HG03520 (cell line): Measurements from ENCODE around the gene SHQ1.
A peak's percentile ranks its signal among the peaks of the same experiment; 100 is the strongest.
"Not testable (repeated sequence)": the region's sequence is repeated elsewhere in the genome, so short reads cannot be mapped to it uniquely, and the experiment has no call there.

Source experiments
- ATAC-seq: cut with Tn5 transposase; IDR thresholded peaks from one replicate; pipeline ENCODE4 v1.9.1; 2021; ENCODE audit warnings: mild to moderate bottlenecking, moderate library complexity; ENCODE audit not compliant: unreplicated experiment

The SHQ1 gene

DNA sequence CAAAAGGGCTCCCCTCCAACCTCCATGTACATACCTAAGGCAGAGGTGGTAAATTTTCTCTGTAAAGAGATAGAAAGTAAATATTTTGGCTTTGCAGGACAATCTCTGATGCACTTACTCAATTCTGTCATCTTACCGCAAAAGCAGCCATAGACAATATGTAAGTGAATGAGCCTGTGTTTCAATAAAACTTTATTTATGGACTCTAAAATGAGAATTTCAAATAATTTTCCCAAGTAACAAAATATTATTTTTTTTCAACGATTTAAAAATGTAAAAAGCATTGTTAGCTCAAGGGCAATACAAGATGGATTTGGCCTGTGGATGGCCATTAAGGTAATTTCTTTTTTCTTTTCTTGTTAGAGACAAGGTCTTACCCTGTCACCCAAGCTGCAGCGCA lies 44.7 kb downstream of the SHQ1 start:
- ATAC-seq, result no peak

DNA sequence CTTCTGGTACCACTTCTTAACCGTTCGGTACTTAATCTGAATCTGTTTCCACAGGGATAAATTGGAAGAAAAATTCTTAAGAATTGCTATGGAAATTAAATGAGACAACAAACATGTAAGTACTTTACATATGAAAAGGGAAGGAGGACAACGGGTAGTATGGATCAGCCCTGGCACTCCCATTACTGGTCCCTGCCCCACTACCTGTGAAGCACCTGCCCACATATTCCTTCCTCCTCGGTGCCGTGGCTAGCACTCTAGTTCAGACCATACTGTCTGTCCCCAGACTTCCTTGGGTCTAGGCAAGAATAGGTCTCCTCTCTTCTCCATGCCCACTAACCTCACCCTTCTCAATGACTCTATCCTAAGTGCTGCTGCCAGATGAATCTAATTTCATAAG lies 46.2 kb downstream of the SHQ1 start:
- no peak for ATAC-seq

DNA sequence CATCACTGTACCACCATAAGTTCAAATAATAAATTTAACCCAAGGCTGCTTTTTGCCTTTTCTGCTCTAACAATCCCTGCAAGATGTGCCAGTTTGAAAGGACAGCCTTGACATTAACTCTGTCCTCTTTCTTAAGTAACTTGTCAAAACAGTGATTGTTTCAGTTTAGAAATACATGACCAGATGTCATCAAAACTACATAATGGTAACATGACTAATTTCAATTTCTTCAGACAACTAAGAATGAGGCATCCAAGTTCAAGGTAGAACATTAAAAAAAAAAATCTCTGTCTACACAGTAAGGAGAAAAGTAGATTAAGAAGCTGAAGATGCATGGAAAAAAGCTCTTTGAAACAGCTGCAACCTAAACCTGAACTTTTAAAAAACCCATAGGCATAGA lies 47.4 kb downstream of the SHQ1 start:
- no peak for ATAC-seq

DNA sequence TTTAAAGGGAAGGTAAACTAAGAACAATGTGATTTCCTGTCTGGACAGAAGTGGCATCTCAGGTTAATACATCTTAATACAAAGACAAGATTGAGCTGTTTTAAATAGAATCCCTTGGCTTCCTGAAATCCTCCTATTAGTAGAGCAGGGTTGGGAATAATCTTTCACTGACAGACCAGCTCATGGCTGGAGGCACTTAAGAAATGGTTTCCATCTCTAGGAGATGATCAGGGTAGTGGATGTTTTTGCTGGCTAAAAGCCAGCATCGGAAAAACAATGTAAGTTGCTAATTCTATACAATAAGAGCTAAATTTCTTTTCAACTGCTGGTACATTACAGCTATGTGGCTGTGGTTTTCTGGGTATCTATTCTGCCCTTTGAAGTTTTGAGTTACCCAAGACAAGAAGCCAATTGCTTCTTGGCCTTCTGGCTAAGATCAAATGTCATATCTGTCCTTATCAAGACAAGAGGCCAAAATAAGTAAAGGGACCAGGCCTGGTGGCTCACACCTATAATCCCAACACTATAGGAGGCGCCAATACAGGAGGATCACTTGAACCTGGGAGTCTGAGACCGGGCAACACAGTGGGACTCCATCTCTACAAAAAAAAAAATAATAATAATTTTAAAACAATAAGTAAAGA lies 49.6 kb downstream of the SHQ1 start:
- ATAC-seq, result no peak

DNA sequence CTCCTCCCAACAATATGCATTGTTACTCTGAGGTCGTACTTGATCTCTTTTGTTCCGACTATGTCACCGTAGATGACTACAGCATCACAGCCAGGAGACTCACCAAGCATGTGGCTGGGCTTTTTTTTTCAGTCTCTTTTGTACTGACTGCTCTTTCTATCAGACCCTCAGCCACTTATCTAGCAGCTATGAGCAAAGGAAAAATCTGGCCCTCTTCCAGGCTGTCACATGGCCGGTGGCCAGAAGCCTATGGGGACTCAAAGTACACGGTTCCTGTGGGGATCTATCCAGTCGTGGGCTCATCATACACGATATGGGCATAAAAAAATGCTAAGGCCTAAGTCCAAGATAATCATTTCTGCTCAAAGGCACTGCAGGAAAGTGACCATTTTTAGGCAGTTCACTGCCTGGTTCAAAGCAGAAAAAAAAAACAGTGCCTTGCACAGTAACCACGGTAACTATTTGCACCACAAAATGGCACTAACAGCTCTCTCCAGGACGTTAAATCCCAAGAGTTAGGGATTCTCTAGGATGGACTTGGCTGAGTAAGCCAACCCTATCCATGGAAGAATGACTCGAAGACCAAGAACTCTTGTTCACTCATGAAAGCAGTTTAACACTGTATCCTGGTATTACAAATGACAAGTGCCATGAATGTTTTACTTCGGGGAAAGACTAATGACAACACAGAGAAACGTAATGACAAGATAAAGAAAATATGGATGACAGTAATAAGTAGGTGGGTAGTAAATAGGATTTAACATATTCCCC lies 50.3 kb downstream of the SHQ1 start:
- ATAC-seq, result no peak

DNA sequence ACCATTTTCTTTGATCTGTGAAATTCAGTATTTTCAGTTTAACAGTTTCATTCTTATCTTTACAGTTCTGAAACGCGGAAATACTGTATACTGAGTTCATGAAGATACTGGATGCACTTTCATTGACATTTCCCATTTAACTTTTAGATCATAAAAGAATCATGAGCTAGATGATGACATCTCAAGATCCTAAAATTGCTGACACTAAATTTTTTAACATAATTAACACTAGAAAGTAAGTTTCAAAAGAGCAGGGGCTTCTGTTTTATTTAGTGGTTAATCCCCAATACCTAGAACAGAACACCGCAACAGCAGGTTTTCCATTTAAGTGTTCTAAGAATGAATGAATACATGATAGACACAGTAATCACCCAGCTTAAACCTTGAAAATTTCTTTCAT lies 54.2 kb downstream of the SHQ1 start:
- no peak for ATAC-seq

DNA sequence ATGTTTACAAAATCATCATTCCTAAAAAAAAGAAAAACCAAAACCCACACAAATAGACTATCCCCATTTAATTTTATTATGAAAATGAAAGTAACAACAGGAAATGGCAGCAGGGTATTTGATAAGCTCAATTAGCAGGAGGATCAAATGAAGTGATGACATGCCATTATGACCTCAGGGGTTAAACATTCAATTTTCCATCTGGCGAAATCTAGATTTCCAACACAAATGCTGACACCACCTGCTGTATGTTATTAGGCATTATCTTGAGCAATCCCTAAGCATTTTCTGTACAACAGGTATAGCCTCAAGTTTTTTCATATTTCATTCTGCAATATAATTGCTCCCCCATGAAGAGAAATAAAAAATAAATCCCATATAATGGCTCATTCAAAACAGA lies 57.1 kb downstream of the SHQ1 start:
- ATAC-seq, result no peak

DNA sequence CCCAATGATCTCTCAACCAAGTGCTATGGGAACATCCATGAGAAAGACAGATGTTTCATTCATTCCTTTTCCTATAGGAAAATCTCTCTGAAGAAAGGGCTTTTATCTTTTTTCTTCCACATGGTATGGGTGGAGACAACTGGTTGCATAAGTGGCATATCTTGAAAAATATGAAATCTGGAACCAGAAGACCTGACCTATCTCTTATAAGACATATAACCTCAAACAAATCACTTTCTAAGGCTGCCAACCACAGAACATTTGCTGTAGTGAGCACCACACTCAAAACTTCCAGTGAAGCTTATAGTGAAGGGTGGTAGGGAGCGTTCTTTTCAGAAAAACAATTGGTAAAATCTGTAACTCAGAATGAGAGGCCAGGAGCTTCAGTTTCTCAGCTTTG lies 58.5 kb downstream of the SHQ1 start:
- no peak for ATAC-seq

DNA sequence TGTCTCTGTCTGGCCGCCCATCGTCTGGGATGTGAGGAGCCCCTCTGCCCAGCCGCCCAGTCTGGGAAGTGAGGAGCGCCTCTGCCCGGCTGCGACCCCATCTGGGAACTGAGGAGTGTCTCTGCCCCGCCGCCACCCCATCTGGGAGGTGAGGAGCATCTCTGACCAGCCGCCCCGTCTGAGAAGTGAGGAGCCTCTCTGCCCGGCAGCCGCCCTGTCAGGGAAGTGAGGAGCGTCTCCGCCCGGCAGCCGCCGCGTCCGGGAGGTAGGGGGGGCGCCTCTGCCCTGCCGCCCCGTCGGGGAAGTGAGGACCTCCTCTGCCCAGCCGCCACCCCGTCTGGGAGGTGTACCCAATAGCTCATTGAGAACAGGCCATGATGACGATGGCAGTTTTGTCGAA lies 60.0 kb downstream of the SHQ1 start:
- not testable (repeated sequence) for ATAC-seq

DNA sequence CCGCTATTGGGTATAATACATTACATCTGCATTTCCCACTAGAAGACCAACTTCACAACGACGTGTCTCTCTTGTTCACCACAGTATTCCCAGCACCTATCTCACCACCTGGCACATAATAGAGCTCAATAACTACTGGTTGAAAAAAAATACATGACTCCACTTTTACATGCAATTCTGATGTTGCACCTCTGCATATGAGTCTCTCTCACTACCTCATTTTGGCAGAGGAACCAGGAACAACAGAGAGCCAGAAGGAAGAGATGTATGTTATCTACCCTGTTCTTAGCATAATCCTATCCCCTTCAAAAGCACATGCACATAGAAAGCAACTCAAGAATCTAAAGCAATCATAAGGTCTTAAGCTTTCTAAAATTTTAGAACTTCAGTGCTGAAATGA lies 61.6 kb downstream of the SHQ1 start:
- ATAC-seq, result no peak

DNA sequence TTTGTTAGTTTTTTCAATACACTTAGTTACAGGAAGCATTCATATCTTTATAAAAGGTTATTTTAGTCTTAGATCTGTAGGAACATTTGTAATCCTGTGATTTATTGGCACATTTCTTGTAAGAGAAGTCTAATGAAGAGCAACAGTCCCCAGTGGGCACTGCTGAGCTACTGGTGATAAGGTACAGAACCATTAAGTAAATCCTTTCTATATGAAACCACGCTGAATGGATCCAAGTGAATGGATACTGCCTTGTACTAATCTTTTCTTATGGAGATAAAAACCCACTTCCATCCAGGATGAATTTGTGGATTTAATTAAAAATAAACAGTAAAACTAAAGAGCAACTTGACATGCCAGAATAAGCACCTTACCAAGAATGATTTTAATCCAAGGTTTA lies 64.0 kb downstream of the SHQ1 start:
- no peak for ATAC-seq

DNA sequence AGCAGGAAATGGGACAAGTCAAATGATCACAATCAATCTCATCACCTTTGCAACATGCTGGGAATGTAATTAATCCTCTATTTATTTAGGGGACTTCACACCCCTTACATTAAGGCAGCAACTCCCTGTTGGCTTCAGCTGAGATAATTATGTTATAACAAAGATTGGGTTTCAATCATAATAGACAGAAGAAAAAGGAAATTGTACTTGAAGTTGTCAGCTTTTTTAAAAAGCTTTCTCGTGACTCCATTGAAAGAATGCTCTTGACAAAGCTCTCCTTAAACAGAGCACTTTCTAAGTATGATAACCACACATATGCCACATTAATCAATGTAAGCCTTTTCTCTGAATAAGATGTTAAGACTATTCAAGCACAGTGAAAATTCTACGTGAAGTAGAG lies 65.7 kb downstream of the SHQ1 start:
- no peak for ATAC-seq

DNA sequence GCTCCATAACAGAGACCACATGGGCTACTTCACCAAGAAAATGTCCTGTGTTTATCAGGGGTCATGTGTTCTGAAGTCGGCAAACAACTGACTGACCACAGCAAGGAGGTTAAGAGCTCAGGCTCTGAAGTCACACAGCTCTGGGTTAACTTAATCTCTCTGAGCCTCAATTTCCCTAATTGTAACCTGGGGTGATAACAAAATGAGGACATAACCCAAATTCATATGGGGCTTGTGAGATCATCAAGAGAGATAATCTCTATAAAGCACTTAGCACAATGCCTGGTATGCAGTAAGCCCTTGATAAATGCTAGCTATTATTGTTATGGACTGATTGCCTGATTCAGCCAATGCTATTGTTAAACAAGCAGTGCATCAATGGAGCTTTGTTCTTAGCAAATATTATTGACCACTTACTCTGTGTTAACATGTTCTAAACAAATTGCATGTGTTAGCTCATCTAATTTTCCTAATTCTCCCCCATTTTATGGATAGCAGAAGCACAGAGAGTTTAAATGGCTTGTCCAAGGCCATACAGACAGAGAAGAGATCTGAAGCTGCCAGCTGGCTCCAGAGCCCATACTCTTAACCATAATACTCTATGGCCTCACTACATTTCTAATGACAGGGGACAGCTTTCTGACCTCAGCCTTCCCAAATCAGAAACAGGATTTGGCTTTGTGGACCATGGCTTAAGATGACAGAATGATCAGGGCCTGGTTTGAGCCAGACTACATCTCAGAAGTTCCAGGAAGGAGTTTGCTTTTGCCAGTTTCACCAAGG lies 78.3 kb downstream of the SHQ1 start:
- ATAC-seq, result no peak

DNA sequence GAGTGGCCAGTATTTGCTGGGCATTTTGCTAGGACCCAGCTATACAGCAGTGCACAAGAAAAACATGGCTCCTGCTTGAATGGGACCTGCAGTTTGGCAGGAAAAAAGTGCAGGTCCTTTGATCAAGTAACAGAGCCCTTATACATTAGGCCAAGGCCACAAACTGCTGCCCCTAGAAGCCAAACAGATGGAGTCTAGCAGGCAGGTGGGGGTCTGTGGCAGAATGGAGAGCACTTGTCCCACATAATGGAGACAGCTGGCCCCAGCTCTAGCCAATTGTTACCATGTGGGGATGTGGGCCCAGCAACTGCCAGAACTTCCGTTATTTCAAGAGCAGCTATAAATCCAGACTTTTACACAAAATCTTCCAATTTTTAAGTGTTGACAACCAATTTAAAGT lies 79.3 kb downstream of the SHQ1 start:
- ATAC-seq, result no peak

DNA sequence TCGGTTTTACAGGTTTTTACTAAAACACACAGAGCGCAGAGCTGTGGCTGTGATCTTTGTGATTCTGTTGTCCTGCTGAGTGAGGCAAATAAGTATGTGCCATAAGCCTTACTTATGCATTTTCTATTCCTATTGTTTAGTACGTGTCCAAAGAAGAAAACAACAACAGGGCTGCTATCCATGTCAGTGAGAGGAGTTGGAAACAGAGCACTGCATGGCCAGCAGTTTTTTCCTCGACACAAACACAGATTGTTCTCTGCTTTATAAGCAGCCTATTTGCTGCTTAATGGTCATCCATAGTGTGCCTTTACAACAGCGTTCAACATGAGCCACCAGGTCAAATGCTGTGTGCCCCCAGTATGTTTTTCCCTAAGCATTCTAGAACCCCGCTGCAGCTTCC lies 79.8 kb downstream of the SHQ1 start:
- no peak for ATAC-seq

DNA sequence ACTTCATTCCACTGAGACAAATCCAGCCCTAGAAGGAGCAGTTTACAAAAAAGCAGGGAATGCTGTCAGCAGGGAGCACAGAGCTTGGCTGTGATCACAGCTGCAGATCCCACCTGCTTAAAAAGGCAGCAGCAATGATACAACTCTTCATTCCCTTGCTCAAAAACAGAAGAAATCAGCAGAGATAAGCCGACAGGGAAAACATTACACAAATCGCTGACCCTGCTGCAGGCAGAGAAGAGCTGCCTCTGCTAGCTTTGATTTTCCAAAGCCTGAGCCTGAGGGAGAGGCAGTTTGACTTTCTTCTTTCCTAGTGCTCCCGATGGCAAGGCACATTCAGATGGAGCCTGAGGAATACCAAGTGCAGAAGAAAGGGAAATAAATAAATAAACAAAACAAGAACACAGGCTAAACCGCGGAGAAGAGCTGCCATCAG lies 80.2 kb downstream of the SHQ1 start:
- ATAC-seq, result no peak

DNA sequence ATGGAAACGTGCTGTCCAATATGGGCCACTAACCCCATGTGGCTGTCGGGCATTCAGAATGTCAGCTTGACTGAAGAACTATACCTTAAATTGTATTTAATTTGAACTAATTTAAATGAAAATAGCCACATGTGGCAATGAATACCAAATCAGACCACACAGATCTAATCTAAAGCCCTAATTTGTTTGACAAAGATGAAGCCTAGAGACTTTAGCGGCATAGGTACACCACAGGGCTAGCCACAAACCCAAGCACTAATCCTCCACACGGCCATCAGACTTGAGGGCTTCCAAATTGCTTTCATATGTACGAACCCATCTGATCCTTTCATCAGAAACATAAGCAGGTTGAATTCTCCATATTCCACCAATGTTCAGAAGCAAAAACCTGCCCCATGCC lies 81.4 kb downstream of the SHQ1 start:
- ATAC-seq, result no peak

DNA sequence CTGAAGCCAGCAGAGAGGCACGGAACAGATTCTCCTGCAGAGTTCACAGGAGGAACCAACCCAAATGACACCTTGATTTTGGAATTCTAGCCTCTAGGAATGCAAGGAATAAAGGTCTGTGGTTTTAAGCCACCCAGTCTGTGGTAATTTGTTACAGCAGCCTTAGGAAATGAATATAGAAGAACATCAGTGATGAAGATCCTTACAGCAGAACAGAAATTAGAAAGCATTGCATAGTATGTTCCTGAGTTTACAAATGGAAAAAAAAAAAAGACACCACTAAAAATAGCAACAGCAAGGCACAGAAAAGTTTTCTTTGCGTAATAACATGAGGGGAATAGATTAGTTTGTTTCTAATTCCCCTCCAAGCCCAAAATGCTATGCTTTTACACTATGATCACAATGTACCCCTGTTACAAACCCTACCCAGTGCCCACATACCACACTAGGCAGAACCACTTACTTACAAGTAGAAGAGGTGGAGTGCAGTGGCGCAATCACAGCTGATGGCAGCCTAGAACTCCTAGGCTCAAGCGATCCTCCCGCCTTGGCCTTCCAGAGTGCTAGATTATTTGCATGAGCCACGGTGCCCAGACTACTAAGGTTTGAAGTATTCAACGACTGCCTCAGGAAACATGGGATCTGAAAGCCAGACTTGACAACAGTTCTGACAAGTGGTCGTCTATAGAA lies 84.3 kb downstream of the SHQ1 start:
- no peak for ATAC-seq

DNA sequence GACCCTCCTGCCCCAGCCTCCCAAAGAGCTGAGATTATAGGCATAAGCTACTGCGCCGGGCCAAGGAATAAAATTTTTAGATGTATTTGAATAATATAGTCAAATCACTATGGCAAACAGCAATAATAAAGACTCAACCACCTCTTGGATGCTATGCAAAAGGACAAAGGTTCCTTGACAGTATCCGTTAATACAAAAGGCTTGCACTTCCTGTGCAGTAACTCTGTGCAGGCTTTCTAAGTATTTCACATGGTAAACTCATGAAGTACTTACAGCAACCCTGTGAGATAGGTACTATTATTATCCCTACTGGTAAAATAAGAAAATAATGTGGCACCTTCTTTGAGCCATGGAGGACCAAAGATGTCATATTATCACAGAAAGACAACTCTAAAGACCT lies 86.8 kb downstream of the SHQ1 start:
- no peak for ATAC-seq

DNA sequence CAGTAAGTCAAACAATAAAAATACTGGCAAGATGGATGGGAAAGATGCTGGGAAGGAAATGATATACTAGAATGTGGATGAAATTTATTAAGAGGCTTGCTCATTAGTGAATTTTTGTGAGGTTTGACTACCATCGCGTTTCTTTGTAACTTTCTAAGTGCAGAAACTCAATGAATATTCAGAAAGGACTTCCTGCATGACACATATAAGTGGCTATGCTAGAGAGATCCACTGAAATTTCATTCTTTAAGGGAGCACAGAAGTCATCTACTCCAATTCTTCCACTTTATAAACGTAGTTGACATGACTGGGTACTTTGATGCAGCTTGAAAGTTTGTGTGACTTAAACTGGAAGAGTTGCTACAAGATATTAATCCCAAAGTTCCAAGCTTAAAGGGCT lies 88.0 kb downstream of the SHQ1 start:
- no peak for ATAC-seq

DNA sequence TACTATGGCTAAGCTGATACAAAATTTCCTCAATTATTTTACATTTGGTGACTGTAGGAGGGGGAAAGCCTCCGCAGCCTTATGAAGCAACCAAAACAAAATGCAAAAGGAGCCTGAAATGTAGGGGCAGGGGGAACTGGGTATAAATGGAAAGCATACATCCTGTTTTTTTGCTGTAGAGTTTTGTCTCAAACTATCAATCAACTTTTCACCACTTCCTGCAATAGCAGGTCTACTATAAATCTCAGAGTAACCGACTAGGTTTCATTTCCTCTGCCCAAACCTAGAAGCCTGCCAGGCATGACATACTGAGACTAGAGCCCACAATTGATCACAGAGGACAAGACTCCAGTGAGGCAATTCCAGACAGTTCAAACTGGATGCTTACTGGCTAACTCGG lies 91.3 kb downstream of the SHQ1 start:
- peak; percentile 100 for ATAC-seq
